ENCODE results near the gene CSH2. TPM values are rescaled to one million over a fixed set of nuclear protein-coding genes. Genes with fewer than 3 reads are reported as not detected.

The CSH2 gene
- polyA plus RNA-seq, 2 of the 4 experiments (the other 2 are of a cell fraction), result not detected

- 3% methylated on average over 19 of the region's 19 CpGs for WGBS (ENCODE audit: missing lambda C conversion rate)
- ATAC-seq, result no peak
- Histone ChIP-seq H3K27ac (peak overlapping the region; percentile 94 to 96), H3K4me1 (peaks cover 22% of the 10 kb centered on the region), H3K4me2 (peak overlapping the region; percentile 98), H3K9me3 (no peaks in the 10 kb centered on the region), H3K4me3 (peak overlapping the region; percentile 74)
- TF ChIP-seq PBX3 (IDR thresholded peaks at IDR 0.05), result 0 out of 2 replicates have a peak, but pooled peaks have one; percentile 9
- TF ChIP-seq HOXB5 (CRISPR knock-in tag; IDR thresholded peaks at IDR 0.05), result no peak
- TF ChIP-seq E2F6 (IDR thresholded peaks at IDR 0.05; ENCODE audit: borderline replicate concordance, low read depth), result no peak
- peak; percentile 52; the same call in 1 of the 2 replicates for TF ChIP-seq HOXA7 (CRISPR knock-in tag; IDR thresholded peaks at IDR 0.05)
- TF ChIP-seq KDM5A (IDR thresholded peaks at IDR 0.05), result peak; percentile 8; the same call in 1 of the 2 replicates
- no peak for TF ChIP-seq HES2 (IDR thresholded peaks at IDR 0.05)
- no peak for FAIRE-seq
- CTCF ChIA-PET, result interaction anchor here (1.2 to 6.0 kb wide), 7 partner anchors 9 to 46 kb away, joined by 3 to 37 read pairs (median 5); partner anchors contain the start of gene SMARCD2
- POLR2A ChIA-PET, result interaction anchor here (0.6 to 1.5 kb wide), 5 partner anchors 9 to 381 kb away, joined by 3 to 6 read pairs (median 3); partner anchors contain the start of genes CCDC47 and DDX42
- no peak for DNase-seq (ENCODE audit: low read depth in 1 of 2, low spot score in 1 of 2)
Measured at GRCh38 chr17:63827801-63828221, 45.7 kb downstream of the CSH2 start.

- Histone ChIP-seq H3K9me3 (no peaks in the 10 kb centered on the region), H3K4me1 (peaks cover 22% of the 10 kb centered on the region), H3K4me3 (peak within 1 kb of the TSS; percentile 74), H3K4me2 (peak within 1 kb of the TSS; percentile 98), H3K27ac (peak within 1 kb of the TSS; percentile 94 to 96)
- DNase-seq (ENCODE audit: low read depth in 1 of 2, low spot score in 1 of 2) (peak; percentile 97), FAIRE-seq (no peak), ATAC-seq (peak; percentile 89 to 93)
- ChIA-PET CTCF (interaction anchor here (1.0 to 6.0 kb wide), 6 partner anchors 7 to 37 kb away, joined by 4 to 37 read pairs (median 14); partner anchors contain the start of gene SMARCD2), POLR2A (interaction anchor here (0.6 to 1.6 kb wide), 8 partner anchors 8 to 53 kb away, joined by 3 to 8 read pairs (median 4); partner anchors contain the start of genes CCDC47 and DDX42)
- 1% methylated on average over 56 of the region's 58 CpGs for WGBS (ENCODE audit: missing lambda C conversion rate)
- TF ChIP-seq RFX5 (IDR thresholded peaks at IDR 0.05) (0 out of 2 replicates have a peak, but pooled peaks have one; percentile 31), GATA3 (IDR thresholded peaks at IDR 0.05; ENCODE audit: borderline replicate concordance) (peak; percentile 13; the same call in 1 of the 2 replicates), ESRRA (IDR thresholded peaks at IDR 0.05; ENCODE audit: borderline replicate concordance, low read length) (no peak), CBX2 (IDR thresholded peaks at IDR 0.05; ENCODE audit: borderline replicate concordance, low read depth) (no peak), FOXS1 (CRISPR knock-in tag; IDR thresholded peaks at IDR 0.05) (no peak), ZNF302 (CRISPR knock-in tag; IDR thresholded peaks at IDR 0.05) (no peak), SMC3 (IDR thresholded peaks at IDR 0.05) (no peak), HMGXB4 (CRISPR knock-in tag; IDR thresholded peaks at IDR 0.05; ENCODE audit: borderline replicate concordance) (0 out of 2 replicates have a peak, but pooled peaks have one; percentile 35), MAZ (IDR thresholded peaks at IDR 0.05; ENCODE audit: borderline replicate concordance, low read depth, low read length) (no peak; the same call in 1 of the 2 replicates), KDM5A (IDR thresholded peaks at IDR 0.05) (peak; percentile 56), CEBPB (IDR thresholded peaks at IDR 0.05) (no peak), TP53 (CRISPR knock-in tag; IDR thresholded peaks at IDR 0.05) (no peak), EHF (CRISPR knock-in tag; IDR thresholded peaks at IDR 0.05) (no peak), HOXA7 (CRISPR knock-in tag; IDR thresholded peaks at IDR 0.05) (0 out of 2 replicates have a peak, but pooled peaks have one; percentile 54), SREBF2 (IDR thresholded peaks at IDR 0.05) (no peak), MAX (IDR thresholded peaks at IDR 0.05) (peak; percentile 93), POLR2AphosphoS2 (conservative IDR thresholded peaks at IDR 0.05; ENCODE audit: low read length) (peak; percentile 58; the same call in 1 of the 2 replicates), REST (IDR thresholded peaks at IDR 0.05) (peak; percentile 45; the same call in 1 of the 2 replicates), JUN (IDR thresholded peaks at IDR 0.05) (peak; percentile 93 to 96), ATOH8 (CRISPR knock-in tag; IDR thresholded peaks at IDR 0.05; ENCODE audit: low read depth) (0 out of 2 replicates have a peak, but pooled peaks have one; percentile 33), RARB (CRISPR knock-in tag; IDR thresholded peaks at IDR 0.05) (no peak; the same call in 1 of the 2 replicates), EP300 (IDR thresholded peaks at IDR 0.05) (no peak), POLR2A (IDR thresholded peaks at IDR 0.05; ENCODE audit: low read length) (peak; percentile 94)
Measured at GRCh38 chr17:63827002-63827800, 46.3 kb downstream of the CSH2 start, which contains the start of the genes FTSJ3 and PSMC5. TSS of gene FTSJ3 (minus strand) at chr17:63827663. CDS start at chr17:63826902, 761 bp downstream. TSS of gene PSMC5 (plus strand) at chr17:63827431. CDS start at chr17:63827491, 60 bp downstream.
